Osteocyte (in vitro differentiated cells): ENCODE data around the gene CHMP3. TPM values are rescaled to one million over a fixed set of nuclear protein-coding genes. Genes with fewer than 3 reads are reported as not detected.

Experiments used
- DNase-seq: peaks from one replicate; pipeline ENCODE4 v3.0.0; 2021; ENCODE audit warnings: mixed read lengths; ENCODE audit not compliant: unreplicated experiment; ENCODE audit errors: extremely low spot score
- H3K27ac Mint-ChIP-seq: one replicate; pipeline ENCODE4 v1.8.0; 2021; ENCODE audit warnings: mild to moderate bottlenecking, mixed read lengths; ENCODE audit not compliant: unreplicated experiment
- H3K27me3 Mint-ChIP-seq: one replicate; pipeline ENCODE4 v1.8.0; 2021; ENCODE audit warnings: mixed read lengths; ENCODE audit not compliant: unreplicated experiment
- H3K36me3 Mint-ChIP-seq: one replicate; pipeline ENCODE4 v1.8.0; 2021; ENCODE audit warnings: mixed read lengths; ENCODE audit not compliant: unreplicated experiment
- H3K4me1 Mint-ChIP-seq: one replicate; pipeline ENCODE4 v1.8.0; 2021; ENCODE audit warnings: mixed read lengths; ENCODE audit not compliant: unreplicated experiment
- H3K4me3 Mint-ChIP-seq: one replicate; pipeline ENCODE4 v1.8.0; 2021; ENCODE audit warnings: mild to moderate bottlenecking, moderate library complexity, mixed read lengths; ENCODE audit not compliant: unreplicated experiment
- H3K9me3 Mint-ChIP-seq: one replicate; pipeline ENCODE4 v1.8.0; 2021; ENCODE audit warnings: mixed read lengths; ENCODE audit not compliant: unreplicated experiment
- CTCF ChIP-seq: fragments of 200-600 bp; sonication (generic); IDR thresholded peaks from 2 replicates; pipeline ENCODE4 v1.5.0; 2021; ENCODE audit warnings: antibody characterized with exemption, mild to moderate bottlenecking, moderate library complexity
- total RNA-seq: library from RNA; stranded (reverse); gene quantifications from 2 replicates; pipeline ENCODE4 v1.2.1, GENCODE V29; 2021

CHMP3 gene
- total RNA-seq, 1 donor from 2014 or later: 124 TPM

- Mint-ChIP-seq H3K4me1 (no peaks in the 10 kb centered on the region), H3K36me3 (peaks cover 30% of the 10 kb centered on the region)
These were observed 20.4 kb downstream of the CHMP3 start for GRCh38 chr2:86542814-86543213.

DNA sequence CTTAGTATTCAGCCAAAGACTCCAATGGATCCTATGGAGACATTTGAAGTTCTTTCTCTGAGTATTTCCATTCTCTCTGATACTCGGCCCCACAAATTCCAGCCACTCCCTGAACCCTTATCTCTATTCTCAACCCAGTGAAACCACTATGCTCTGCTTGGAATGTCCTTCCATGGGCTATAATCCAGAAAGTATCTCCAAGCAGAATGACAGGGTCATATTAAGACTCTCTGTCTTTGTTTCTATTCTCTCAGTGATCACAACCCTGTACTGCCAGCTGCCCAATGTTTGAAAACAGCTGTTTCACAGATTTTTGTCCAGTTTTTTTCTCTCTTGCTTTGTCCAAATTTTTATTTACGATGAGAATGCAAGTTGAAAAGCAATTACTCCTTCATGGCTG lies 21.9 kb downstream of the CHMP3 start:
- Mint-ChIP-seq H3K36me3 (peaks cover 21% of the 10 kb centered on the region), H3K9me3 (peaks cover 7% of the 10 kb centered on the region), H3K27ac (no peak overlapping the region), H3K4me3 (no peak overlapping the region), H3K27me3 (no peaks in the 10 kb centered on the region), H3K4me1 (no peaks in the 10 kb centered on the region)
- no peak for TF ChIP-seq CTCF
- DNase-seq: no peak

More at GRCh38 chr2:86542814-86543213, 20.4 kb downstream of the CHMP3 start:
- Mint-ChIP-seq H3K27ac (no peak overlapping the region), H3K27me3 (no peaks in the 10 kb centered on the region), H3K4me3 (no peak overlapping the region), H3K9me3 (peaks cover 4% of the 10 kb centered on the region)
- DNase-seq: no peak
- TF ChIP-seq CTCF: no peak

DNA sequence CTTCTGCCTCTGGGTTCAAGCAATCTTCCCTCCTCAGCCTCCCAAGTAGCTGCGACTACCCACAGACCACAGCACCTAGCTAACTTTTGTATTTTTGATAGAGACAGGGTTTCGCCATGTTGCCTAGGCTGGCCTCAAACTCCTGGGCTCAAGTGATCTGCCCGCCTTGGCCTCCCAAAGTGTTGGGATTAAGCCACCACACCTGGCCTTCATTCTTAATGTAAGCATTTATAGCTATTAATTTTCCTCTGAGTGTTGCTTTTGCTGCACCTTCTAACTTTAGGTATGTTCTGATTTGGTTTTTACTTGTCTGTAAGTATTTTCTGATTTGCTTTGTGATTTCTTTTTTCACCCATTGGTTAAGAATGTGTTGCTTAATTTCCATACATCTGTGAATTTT lies 29.7 kb downstream of the CHMP3 start:
- TF ChIP-seq CTCF: no peak
- Mint-ChIP-seq H3K4me3 (no peak overlapping the region), H3K36me3 (peaks cover 27% of the 10 kb centered on the region), H3K9me3 (peaks cover 19% of the 10 kb centered on the region), H3K27me3 (no peaks in the 10 kb centered on the region), H3K27ac (no peak overlapping the region), H3K4me1 (no peaks in the 10 kb centered on the region)
- DNase-seq: no peak

- H3K27me3 Mint-ChIP-seq: no peaks in the 10 kb centered on the region
- no peak overlapping the region for H3K4me3 Mint-ChIP-seq
- H3K4me1 Mint-ChIP-seq: no peaks in the 10 kb centered on the region
- TF ChIP-seq CTCF: no peak
- no peak for DNase-seq
- H3K9me3 Mint-ChIP-seq: no peaks in the 10 kb centered on the region
- H3K36me3 Mint-ChIP-seq: peaks cover 23% of the 10 kb centered on the region
- H3K27ac Mint-ChIP-seq: no peak overlapping the region
These were observed 37.6 kb downstream of the CHMP3 start for GRCh38 chr2:86525421-86526340.

- Mint-ChIP-seq H3K27ac (no peak overlapping the region), H3K4me1 (peaks cover 17% of the 10 kb centered on the region), H3K4me3 (no peak overlapping the region), H3K36me3 (peaks cover 17% of the 10 kb centered on the region), H3K9me3 (no peaks in the 10 kb centered on the region), H3K27me3 (no peaks in the 10 kb centered on the region)
- no peak for TF ChIP-seq CTCF
- no peak for DNase-seq
These were observed 39.8 kb downstream of the CHMP3 start for GRCh38 chr2:86523491-86523890.
